HG02870 (cell line): ENCODE data around the gene SPRY1.

Experiments used
- ATAC-seq: cut with Tn5 transposase; IDR thresholded peaks from one replicate; pipeline ENCODE4 v1.9.1; 2021; ENCODE audit warnings: mild to moderate bottlenecking, moderate library complexity; ENCODE audit not compliant: unreplicated experiment

Gene SPRY1

GRCh38 chr4:123379392-123379791 is 17.2 kb upstream of the SPRY1 start:
- ATAC-seq = no peak

- ATAC-seq = peak; percentile 98
Observed at GRCh38 chr4:123380728-123381716, 15.6 kb upstream of the SPRY1 start.

GRCh38 chr4:123381996-123382395 is 14.6 kb upstream of the SPRY1 start:
- no peak for ATAC-seq

- no peak for ATAC-seq
Observed at GRCh38 chr4:123383566-123383965, 13.0 kb upstream of the SPRY1 start.

GRCh38 chr4:123386609-123387008 is 10.0 kb upstream of the SPRY1 start:
- no peak for ATAC-seq

GRCh38 chr4:123390846-123391456 is 5.6 kb upstream of the SPRY1 start:
- ATAC-seq = peak; percentile 61

GRCh38 chr4:123393721-123394120 is 2.9 kb upstream of the SPRY1 start:
- ATAC-seq = no peak

- ATAC-seq = peak; percentile 11
Observed at GRCh38 chr4:123397144-123398065, 810 bp downstream of the SPRY1 start.

- peak; percentile 48 for ATAC-seq
Observed at GRCh38 chr4:123398066-123398852, 1.7 kb downstream of the SPRY1 start.

- ATAC-seq = peak; percentile 24
Observed at GRCh38 chr4:123398853-123399626, 2.4 kb downstream of the SPRY1 start.

- ATAC-seq = no peak
Observed at GRCh38 chr4:123399627-123400358, 3.2 kb downstream of the SPRY1 start.

- no peak for ATAC-seq
Observed at GRCh38 chr4:123401271-123402120, 4.9 kb downstream of the SPRY1 start.

GRCh38 chr4:123402121-123402465 is 5.5 kb downstream of the SPRY1 start:
- no peak for ATAC-seq

- ATAC-seq = no peak
Observed at GRCh38 chr4:123403080-123403604, 6.5 kb downstream of the SPRY1 start.

GRCh38 chr4:123404533-123404932 is 7.9 kb downstream of the SPRY1 start:
- ATAC-seq = no peak

GRCh38 chr4:123405267-123405865 is 8.8 kb downstream of the SPRY1 start:
- no peak for ATAC-seq

GRCh38 chr4:123406872-123407271 is 10.3 kb downstream of the SPRY1 start:
- no peak for ATAC-seq
